Epithelial cell of proximal tubule (primary cell): ENCODE data around the gene CHRNA10. TPM values are rescaled to one million over a fixed set of nuclear protein-coding genes. Genes with fewer than 3 reads are reported as not detected.
A peak's percentile ranks its signal among the peaks of the same experiment; 100 is the strongest.

Source experiments
- DNase-seq: peaks from one replicate; pipeline ENCODE4 v3.0.0-alpha.2; 2011; ENCODE audit warnings: low read depth
- H3K4me3 ChIP-seq: 2 replicates; pipeline ENCODE4 v1.5.1; 2011; ENCODE audit warnings: low read depth, mild to moderate bottlenecking, low read length
- CTCF ChIP-seq: conservative IDR thresholded peaks from 2 replicates; pipeline ENCODE4 v1.5.1; 2012; ENCODE audit warnings: low read depth, mild to moderate bottlenecking, low read length
- total RNA-seq: library from RNA; depleted of rRNA; stranded (reverse); fragments of >200 nt; gene quantifications from 2 replicates; pipeline ENCODE4 v1.2.3, GENCODE V29; 2015

CHRNA10 gene
- total RNA-seq, 1 donor from 2014 or later, result 0.23 TPM

- DNase-seq, result no peak
- TF ChIP-seq CTCF, result no peak
- H3K4me3 ChIP-seq, result no peak overlapping the region
Observed at GRCh38 chr11:3679077-3679476, 7.9 kb upstream of the CHRNA10 start.

- no peak for TF ChIP-seq CTCF
- H3K4me3 ChIP-seq, result no peak overlapping the region
- DNase-seq, result no peak
Observed at GRCh38 chr11:3675971-3676370, 4.8 kb upstream of the CHRNA10 start.

GRCh38 chr11:3674189-3674588, 3.0 kb upstream of the CHRNA10 start:
- H3K4me3 ChIP-seq, result no peak overlapping the region
- TF ChIP-seq CTCF, result no peak
- peak; percentile 97 for DNase-seq

- no peak overlapping the region for H3K4me3 ChIP-seq
- no peak for TF ChIP-seq CTCF
Observed at GRCh38 chr11:3669742-3670183, 1.4 kb downstream of the CHRNA10 start.

GRCh38 chr11:3669128-3669527, 2.1 kb downstream of the CHRNA10 start:
- no peak for TF ChIP-seq CTCF
- H3K4me3 ChIP-seq, result no peak overlapping the region
- no peak for DNase-seq

More at GRCh38 chr11:3669742-3670183, 1.4 kb downstream of the CHRNA10 start:
- no peak for DNase-seq

- no peak overlapping the region for H3K4me3 ChIP-seq
- no peak for TF ChIP-seq CTCF
- no peak for DNase-seq
Observed at GRCh38 chr11:3667149-3668035, 3.8 kb downstream of the CHRNA10 start.
